Sciatic nerve (tissue), 2 donors: Measurements from ENCODE around the gene DBX2. TPM values are rescaled to one million over a fixed set of nuclear protein-coding genes. Genes with fewer than 3 reads are reported as not detected.
A peak's percentile ranks its signal among the peaks of the same experiment; 100 is the strongest.
"Not testable (repeated sequence)": the region's sequence is repeated elsewhere in the genome, so short reads cannot be mapped to it uniquely, and the experiment has no call there.

ENCODE experiments used
- ATAC-seq: fragments of 200-7000 bp; cut with Tn5 transposase; one replicate; pipeline ENCODE4 v1.9.1; 2020; ENCODE audit warnings: mild to moderate bottlenecking, moderate library complexity
- DNase-seq: peaks from one replicate; pipeline ENCODE4 v3.0.0-alpha.2; 2020; ENCODE audit warnings: low spot score
- intact Hi-C: fragments of 100-400 bp; cut with DNase I; formaldehyde crosslinking; loops from one replicate; pipeline ENCODE4 v1.14.2; 2022
- total RNA-seq: library from RNA; stranded (reverse); fragmentation: NEBNext Ultra II Directional; extraction: Animal tissue kit (Norgen Biotek cat#: 25700); gene quantifications from one replicate; pipeline ENCODE4 v1.2.1, GENCODE V29; 2021
- donor health status: DM: no; HTN: no; CAD: no.
- donor health status: DM: no; HTN: no; CAD: no.

Gene DBX2
- total RNA-seq = 0.13 TPM

DNA sequence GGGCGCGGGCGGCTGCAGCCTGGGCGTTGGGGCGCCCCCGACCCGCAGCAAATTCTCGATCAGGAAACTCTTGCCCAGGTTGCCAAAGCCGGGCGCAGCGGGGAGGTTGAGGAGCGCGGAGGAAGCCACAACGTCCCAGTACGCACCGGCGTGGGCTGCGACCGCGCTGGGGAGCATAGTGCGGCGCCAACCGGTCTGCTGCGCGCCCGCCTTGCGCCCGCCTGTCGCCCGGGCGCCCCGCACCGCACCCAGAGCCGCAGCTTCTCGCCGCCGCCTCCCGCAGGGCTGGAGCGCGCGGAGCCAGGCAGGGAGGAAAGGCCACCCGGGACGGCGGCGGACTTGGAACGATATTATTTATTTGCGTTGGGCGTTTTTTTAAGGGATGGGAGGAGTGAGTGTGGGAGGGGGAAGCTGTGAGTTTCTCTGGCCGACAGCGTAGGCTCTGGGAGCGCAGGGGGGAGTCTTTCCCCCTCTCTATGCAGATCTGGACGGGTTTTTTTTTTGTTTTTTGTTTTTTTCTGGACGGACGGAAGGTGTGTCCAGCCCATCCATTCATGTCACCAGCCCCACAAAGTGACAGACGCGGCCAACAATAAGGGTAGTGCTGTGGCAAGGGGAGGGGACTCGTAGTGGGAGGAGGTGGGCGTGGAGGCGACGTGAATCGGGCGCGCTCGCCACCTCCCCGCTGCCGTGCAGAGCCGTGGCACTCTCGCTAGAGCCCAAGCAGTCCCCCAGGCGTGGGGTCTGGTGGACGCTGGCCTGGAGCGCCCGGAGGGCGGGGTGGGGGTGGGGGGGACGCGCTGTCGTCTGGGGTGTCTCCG, at the start of gene DBX2:
Gene DBX2, minus strand, starts transcription at position 349 of the 821 bp plus-strand sequence. Its CDS starts 172 bp downstream, at position 177.
- intact Hi-C loops = no loop called here
- DNase-seq (no peak), ATAC-seq (no peak)

DNA sequence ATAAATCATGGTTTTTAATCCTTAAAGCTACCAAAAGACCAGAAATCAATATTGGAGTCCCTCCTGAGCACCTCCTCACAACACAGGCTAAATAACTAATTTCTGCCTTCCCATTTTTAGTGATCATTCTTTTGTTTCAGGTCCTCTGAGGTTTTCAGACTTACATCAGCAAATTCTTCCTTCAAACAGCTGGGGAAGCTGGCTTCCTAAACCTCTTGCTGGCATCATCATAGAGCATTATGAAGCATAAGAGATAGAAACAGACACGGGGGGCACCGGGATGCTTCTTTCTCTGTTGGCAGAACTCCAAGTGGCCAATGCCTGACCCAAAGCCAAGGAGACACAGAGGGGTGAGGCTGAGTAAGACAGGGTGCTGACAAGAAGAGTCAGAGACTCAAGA, 47.9 kb upstream of the DBX2 start:
- intact Hi-C loops = no loop called here
- no peak for DNase-seq
- ATAC-seq = no peak

DNA sequence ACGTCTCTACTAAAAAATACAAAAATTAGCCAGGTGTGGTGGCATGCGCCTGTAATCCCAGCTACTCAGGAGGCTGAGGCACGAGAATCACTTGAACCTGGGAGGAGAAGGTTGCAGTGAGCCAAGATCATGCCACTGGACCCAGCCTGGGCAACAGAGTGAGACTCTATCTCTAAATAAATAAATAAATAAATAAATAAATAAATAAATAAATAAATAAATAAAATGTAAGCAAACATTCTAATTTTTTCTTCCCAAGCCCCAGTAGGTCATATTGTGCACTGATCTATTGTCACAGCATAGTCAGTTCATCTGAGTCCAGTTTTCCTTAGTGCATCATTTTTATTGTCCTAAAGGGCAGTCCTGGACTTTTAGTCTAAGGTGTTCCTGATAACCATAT, 44.5 kb upstream of the DBX2 start:
- intact Hi-C loops, ATAC-seq, DNase-seq: not testable (repeated sequence)

DNA sequence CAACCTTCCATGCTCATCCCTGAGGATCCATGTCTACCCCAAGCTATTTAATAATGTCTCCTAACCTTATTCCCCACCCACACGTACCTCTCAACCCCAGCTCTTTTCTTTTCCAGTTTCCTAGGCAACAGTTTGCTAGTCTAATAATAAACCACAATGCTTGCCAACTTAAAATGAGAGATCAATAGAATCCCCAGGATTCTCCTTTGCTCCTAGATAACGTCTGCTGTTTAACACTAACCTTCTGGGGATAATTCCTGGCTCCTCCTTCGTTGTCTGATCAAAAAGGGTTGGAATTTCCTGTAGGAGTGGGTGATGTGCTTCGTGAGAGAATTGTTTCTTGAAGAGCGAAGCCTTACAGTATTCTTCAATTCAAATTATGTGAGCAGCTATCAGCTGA, 42.2 kb upstream of the DBX2 start:
- ATAC-seq (no peak), DNase-seq (no peak)
- intact Hi-C loops = loop anchor here (5.0 kb wide), 1 partner anchor 154 kb away; no protein-coding TSS in a partner anchor

DNA sequence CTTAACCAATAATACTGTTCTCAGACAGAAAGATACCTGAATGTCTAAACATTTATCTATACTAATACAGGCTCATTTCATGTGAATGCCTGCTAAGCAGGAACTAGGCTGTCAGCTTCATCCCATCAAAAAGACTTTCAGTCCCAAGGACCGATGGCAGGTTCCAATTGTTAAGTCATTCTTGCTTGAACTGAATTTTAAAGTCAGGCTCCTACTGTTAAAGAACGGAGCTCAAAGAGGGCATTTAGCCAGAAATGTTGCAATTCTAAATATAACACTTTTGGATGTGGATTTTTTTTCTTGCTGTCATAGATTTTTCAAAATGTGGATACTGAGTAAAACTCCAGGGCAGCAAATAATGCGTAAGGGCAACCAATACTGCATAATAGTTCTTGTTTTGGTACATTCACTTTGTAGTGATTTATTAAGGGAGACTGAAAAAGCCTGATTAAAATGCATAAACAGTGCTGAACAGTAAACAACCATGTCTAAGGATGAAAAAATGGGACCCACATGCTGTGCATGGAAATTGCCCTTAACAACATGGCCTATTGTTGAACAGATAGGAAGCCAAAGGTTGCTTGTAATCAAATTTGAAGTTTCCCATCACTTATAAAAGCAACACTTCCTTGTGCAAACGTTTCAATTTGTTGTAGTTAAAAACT, 38.6 kb upstream of the DBX2 start:
- intact Hi-C loops = loop anchor here (5.0 kb wide), 1 partner anchor 158 kb away; no protein-coding TSS in a partner anchor
- no peak for DNase-seq
- ATAC-seq = peak; percentile 71

DNA sequence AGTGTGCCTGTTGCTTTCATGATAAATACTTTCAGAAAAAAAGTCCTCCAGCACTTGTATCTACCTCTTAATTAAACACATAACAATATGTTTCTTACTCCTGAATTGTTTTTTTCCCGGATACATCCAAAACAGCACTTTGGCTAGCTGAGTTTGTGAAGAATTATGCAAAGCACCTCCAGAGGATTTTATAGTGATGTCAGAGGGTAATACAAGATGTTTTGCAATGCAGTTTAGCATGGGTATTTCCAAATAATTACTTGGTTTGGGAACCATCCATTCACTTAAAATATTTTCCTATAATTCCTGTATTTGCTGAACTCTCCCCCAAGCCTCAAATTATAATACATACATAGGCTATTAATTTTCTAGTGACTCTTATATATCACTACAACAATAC, 37.7 kb upstream of the DBX2 start:
- DNase-seq = no peak
- ATAC-seq = peak; percentile 78
- intact Hi-C loops = no loop called here

DNA sequence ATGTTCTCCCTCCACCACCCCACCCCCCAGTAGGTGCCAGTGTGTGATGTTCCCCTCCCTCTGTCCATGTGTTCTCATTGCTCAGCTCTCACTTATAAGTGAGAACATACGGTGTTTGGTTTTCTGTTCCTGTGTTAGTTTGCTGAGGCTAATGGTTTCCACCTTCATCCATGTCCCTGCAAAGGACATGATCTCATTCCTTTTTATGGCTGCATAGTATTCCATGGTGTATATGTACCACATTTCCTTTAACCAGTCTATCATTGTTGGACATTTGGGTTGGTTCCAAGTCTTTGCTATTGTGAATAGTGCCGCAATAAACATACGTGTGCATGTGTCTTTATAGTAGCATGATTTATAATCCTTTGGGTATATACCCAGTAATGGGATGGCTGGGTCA, 33.3 kb upstream of the DBX2 start:
- intact Hi-C loops, DNase-seq, ATAC-seq: not testable (repeated sequence)

DNA sequence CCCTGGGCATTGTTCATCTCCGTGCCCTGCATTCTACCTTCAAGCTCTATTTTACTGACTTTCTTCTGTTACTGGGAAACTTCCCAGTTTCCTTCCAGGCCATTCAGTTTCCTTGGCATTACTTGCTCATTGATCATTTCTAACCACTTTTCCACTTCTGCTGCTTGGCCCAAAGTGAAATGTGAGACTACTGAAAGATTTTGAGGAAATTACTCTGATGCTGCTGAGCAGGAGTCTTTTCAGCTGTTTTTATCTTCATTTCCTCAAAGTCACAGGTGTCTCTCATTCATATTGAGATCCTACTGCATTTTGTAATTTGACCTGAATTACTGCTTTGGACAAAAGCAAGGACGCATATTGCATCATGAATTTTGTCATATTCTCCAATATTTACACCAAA, 26.4 kb upstream of the DBX2 start:
- intact Hi-C loops = no loop called here
- DNase-seq = no peak
- no peak for ATAC-seq

DNA sequence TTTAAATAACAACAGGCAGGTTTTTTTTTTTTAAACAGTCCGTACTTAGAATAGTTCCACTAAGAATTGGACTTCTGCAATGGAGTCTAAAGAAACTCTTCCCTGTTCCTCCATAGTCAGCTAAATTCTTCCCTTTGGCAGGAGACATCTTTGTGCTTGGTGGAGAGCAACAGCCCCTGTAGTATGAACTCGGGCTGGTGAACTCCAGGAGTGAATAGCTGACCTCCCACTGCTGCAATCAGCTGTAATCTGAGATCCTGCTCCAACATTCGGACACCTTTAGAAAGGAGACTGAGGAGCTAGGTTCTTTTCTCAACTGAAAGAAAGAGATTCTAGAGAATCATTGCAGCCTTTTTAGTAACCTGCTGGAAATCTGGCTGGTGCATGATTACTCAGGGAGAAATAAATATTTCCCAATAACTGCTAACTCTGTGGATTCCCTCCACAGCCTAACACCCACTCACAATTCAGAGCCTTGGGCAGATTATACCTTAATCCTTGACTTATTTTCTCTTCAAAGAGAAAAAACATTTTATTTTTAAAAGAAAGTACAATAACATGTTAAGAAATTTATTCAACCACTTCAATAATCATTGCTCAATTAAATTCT, 25.6 kb upstream of the DBX2 start:
- no peak for DNase-seq
- intact Hi-C loops = no loop called here
- no peak for ATAC-seq

DNA sequence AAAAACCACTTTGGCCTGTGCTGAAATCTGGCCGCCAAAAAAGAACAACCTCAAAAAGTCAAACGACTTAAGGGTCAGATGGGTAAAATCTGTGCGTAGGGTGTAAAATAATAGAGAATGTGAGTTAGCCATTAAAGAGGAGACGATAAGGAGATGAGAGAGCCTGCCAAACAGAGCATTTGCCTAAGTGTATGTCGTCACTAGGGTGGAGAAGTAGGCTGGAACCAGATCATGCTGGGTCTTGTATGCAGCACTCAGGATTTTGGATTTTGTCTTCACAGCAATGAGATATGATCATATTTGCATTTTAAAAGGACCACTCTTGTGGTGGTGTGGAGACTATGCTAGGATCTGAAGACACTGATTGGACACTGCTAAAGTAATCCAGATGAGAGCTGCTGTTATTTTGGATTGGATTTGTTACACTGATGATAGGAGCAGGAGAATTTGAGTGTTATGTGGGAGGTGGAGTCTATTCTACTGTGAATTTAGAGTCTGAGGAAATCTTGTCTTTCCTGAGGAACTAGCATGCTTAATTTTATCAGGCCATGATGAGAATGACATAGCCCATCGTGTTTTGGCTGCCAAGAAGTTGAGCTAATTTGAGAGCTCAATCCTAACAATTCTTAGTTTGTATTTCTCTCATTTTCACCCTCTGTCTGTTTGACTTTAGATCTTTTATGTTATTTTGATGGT, 24.8 kb upstream of the DBX2 start:
- DNase-seq = no peak
- ATAC-seq = no peak
- intact Hi-C loops = no loop called here

DNA sequence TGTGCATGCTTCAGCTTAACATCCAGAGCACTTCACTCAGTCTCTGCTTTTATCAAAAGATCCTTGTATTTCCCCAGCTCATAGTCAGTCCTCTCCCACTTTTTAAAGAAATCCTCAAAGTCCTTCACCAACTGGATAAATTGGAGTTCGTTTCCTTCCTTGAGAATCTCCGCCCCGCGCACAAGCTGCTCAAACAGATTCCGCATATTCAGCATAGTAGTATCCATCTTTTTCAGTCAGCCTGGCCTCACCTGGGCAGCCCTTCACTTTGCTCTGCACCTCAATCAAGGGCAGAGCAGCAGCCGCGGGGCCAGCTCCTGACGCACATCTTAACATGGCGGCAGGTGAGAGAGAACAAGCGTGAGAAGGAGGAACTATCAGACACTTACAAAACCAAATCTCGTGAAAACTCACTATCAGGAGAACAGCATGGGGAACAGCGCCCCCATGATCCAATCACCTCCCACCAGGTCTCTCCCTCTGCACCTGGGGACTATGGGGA, 14.3 kb upstream of the DBX2 start:
- intact Hi-C loops = no loop called here
- no peak for DNase-seq
- no peak for ATAC-seq

DNA sequence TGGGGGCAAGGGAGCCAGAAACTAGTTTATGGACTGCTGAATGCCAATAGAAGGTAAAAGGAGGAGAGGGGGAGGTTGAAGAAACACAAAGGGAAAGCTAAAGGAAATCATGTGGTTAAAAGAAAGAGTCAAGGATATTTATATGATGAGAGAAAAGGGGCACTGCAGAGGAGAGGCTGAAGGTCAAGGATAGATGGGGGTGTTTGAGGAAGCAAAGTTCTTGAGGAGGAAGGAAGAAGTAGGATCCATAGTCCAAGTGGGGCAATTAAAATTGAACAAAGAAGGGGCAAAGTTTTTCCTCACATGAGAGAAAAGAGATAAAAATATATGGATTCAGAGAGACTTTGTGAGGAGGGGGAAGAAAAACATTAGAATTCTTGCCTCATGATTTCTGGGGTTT, 10.1 kb upstream of the DBX2 start:
- intact Hi-C loops = no loop called here
- ATAC-seq = no peak
- no peak for DNase-seq

DNA sequence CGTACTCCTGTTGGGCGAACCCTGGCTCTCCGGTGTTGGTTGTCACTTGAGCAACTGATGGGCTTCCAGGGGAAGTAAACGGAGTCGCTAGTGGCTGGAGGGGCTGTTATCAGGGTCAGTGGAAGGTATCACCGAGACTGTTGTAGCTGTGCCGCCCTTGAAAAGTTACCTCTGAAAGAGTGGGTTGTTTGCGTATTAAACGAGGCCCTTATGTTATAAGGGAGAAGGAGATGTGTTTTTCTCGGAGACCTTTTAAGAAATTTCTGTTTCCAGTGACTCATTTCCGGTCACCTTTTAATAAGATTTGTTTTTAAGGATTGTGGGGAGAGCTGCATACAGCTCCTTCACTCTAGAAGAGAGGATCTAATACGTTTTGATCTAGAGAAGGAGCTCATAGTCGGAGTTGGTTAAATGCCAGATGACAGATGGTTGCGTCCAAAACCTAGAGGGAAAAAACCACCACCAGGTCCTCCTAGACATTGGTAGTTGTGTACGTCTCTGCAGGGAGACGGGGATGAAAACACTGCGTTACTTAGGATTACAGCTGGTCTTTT, 750 bp upstream of the DBX2 start:
- no peak for ATAC-seq

DNA sequence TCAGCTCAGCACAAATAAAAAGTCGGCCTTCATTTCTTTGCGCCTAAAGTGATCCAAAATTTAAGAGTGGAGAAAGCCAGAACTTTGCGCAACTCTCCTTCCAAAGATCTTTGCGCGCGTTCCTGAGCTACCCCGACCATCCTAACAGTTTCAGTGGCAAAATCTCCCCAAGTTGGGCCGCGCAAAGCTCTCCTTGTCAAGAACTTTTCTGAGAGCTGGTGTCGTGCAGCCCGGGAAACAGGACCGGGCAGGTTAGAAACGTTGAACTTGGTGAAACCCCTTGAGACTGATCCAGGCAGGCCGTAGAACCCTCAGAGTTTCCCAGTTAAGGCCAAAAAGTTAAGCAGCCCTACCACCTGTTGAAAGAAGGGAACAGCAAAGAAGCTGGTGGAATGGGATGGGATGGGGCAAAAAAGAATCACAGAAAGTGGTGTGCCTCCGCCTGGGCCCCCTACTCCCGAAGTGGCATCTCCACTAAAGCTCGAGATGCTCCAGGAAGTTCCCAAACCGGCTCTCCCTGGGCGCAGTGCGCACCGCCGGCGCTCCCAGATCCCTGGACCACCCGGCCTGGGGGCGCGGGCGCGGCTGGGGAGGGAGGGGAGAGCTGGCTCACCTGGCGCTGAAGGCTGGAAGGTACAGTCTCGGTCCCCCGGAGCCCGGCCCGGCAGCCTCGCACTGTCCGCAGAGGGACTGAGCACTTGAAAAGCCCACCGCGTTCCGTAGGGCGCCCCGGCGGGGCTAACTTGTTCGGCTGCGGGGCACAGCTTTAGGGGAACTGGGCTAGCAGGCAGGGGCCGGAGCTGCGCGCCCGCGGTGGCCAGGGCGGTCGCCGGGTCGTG, 768 bp downstream of the DBX2 start:
- ATAC-seq = no peak
- no peak for DNase-seq
- intact Hi-C loops = no loop called here

More for the DNA sequence above, 750 bp upstream of the DBX2 start:
- intact Hi-C loops = no loop called here
- DNase-seq = no peak

DNA sequence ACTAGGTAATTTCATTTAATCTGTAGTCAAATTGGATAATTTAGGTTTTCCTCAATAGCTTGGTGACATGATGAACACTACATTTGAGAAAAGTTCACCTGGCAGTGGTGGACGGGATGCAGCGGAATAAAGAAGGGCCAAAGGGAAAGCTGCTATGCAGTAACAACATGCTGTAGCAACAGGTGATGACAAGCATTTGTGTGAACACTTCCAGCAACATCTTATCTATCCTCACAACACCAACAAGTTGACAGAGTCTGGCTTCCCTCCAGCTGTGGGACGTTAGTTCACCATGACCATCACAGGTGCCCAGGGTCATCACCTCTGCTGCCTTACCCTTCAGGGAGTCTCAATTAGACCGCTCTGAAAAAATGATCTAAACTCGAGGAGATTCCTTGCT, 8.3 kb downstream of the DBX2 start:
- no peak for ATAC-seq
- no peak for DNase-seq
- intact Hi-C loops = no loop called here

DNA sequence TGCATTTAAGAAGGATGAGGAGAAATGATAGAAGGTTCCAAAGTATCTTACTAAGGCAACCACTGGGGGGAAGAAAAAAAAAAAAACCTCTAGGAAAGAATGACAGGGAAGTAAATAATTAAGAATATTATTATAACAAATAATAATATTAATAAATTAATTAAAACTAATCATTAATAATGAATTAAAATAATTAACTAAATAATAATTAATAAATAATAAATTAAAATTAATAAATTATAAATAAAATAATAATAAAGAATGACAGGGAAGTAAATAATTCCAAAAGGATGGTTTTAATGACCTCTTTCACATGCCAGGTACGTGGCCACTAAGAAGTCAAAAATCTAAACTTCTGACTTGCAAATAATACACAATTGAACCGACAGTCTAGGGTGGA, 9.9 kb downstream of the DBX2 start:
- DNase-seq (no peak), ATAC-seq (no peak)
- intact Hi-C loops = no loop called here

DNA sequence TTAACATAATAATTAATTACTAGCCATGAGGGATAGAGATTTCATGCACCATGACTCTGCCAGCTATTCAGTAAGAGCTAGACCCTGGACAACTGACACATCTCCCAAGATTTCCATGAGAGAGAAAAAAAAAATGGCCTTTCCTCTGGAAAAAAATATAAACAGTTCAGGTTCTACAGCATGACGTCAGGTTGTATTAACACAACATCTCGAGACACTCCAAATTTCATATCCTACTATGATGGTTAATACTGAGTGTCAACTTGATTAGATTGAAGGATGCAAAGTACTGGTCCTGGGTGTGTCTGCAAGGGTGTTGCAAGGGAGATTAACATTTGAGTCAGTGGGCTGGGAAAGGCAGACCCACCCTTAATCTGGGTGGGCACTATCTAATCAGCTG, 11.1 kb downstream of the DBX2 start:
- intact Hi-C loops = no loop called here
- ATAC-seq = no peak
- DNase-seq = no peak

DNA sequence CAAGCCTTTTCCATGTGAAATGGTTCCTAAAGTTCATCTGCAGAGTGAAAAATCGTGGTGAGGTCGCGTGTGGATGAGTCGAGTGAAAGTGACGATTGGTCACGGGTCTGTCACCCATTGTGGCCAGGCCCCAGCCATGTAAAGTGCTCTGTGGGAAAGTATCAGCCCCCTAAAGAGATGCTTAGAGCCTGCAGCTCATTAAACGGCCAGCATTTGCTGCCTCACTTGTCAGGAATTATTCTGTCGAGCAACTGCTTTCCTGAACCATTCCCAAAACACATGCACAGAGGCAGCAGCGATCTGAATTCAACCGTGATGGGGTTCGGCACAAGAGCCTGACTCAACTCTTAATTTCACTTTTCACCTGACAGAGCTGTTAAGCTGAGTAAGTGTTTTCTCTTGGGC, 16.0 kb downstream of the DBX2 start:
- ATAC-seq = no peak
- no peak for DNase-seq
- intact Hi-C loops = no loop called here
